NB4 (cell line): ENCODE data around the gene SYP.

Source experiments
- CTCF ChIP-seq: IDR thresholded peaks from one replicate; pipeline ENCODE4 v1.5.1; 2012; ENCODE audit warnings: low read depth, low read length
- MYC ChIP-seq: IDR thresholded peaks from 2 replicates; pipeline ENCODE4 v1.6.1; 2011; ENCODE audit warnings: low read depth, low read length
- POLR2A ChIP-seq: IDR thresholded peaks from 2 replicates; pipeline ENCODE4 v1.6.1; 2011; ENCODE audit warnings: mild to moderate bottlenecking; ENCODE audit not compliant: insufficient read length; ENCODE audit errors: extremely low read depth
- TF ChIP-seq, protein P1 (sequence below): IDR thresholded peaks from 2 replicates; pipeline ENCODE4 v1.6.1; 2011; ENCODE audit warnings: low read depth, low read length

- no peak for TF ChIP-seq CTCF
- no peak for TF ChIP-seq POLR2A
- TF ChIP-seq, protein P1, sequence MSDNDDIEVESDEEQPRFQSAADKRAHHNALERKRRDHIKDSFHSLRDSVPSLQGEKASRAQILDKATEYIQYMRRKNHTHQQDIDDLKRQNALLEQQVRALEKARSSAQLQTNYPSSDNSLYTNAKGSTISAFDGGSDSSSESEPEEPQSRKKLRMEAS = no peak
- TF ChIP-seq MYC = no peak
Measured at GRCh38 chrX:49162620-49163019, 37.4 kb downstream of the SYP start, which contains the start of gene MAGIX.
